HG02623 (cell line): Measurements from ENCODE around the gene OR52N5.

Experiments
- ATAC-seq: cut with Tn5 transposase; IDR thresholded peaks from one replicate; pipeline ENCODE4 v1.9.1; 2021; ENCODE audit warnings: moderate library complexity; ENCODE audit not compliant: unreplicated experiment

Gene OR52N5

GRCh38 chr11:5726351-5726750, 56.8 kb downstream of the OR52N5 start:
- no peak for ATAC-seq
